ENCODE data around the gene PDE4D.

PDE4D gene

GRCh38 chr5:59758566-59758965 is 135.0 kb downstream of the PDE4D start:
- no peaks in the 10 kb centered on the region for H3K27me3 ChIP-seq (replicated peaks; ENCODE audit: control insufficient read depth, insufficient read depth, low read length)
- H3K4me3 ChIP-seq (replicated peaks; ENCODE audit: low read depth, low read length) = no peak overlapping the region
- TF ChIP-seq CTCF (IDR thresholded peaks at IDR 0.05; ENCODE audit: insufficient read depth, low read length, poor library complexity, severe bottlenecking) = no peak
- no peak for DNase-seq (ENCODE audit: extremely low read depth, insufficient read length)
- H3K36me3 ChIP-seq (ENCODE audit: control insufficient read depth, insufficient read depth, low read length) = no peaks in the 10 kb centered on the region

GRCh38 chr5:59757442-59757841 is 136.1 kb downstream of the PDE4D start:
- H3K4me3 ChIP-seq (replicated peaks; ENCODE audit: low read depth, low read length) = no peak overlapping the region
- H3K27me3 ChIP-seq (replicated peaks; ENCODE audit: control insufficient read depth, insufficient read depth, low read length) = no peaks in the 10 kb centered on the region
- H3K36me3 ChIP-seq (ENCODE audit: control insufficient read depth, insufficient read depth, low read length) = no peaks in the 10 kb centered on the region
- no peak for TF ChIP-seq CTCF (IDR thresholded peaks at IDR 0.05; ENCODE audit: insufficient read depth, low read length, poor library complexity, severe bottlenecking)
- DNase-seq (ENCODE audit: extremely low read depth, insufficient read length) = no peak

GRCh38 chr5:59756373-59757035 is 137.0 kb downstream of the PDE4D start:
- DNase-seq (ENCODE audit: extremely low read depth, insufficient read length) = no peak
- Histone ChIP-seq H3K27me3 (replicated peaks; ENCODE audit: control insufficient read depth, insufficient read depth, low read length) (no peaks in the 10 kb centered on the region), H3K36me3 (ENCODE audit: control insufficient read depth, insufficient read depth, low read length) (no peaks in the 10 kb centered on the region), H3K4me3 (replicated peaks; ENCODE audit: low read depth, low read length) (no peak overlapping the region)
- no peak for TF ChIP-seq CTCF (IDR thresholded peaks at IDR 0.05; ENCODE audit: insufficient read depth, low read length, poor library complexity, severe bottlenecking)

GRCh38 chr5:59755476-59755875 is 138.1 kb downstream of the PDE4D start:
- H3K27me3 ChIP-seq (replicated peaks; ENCODE audit: control insufficient read depth, insufficient read depth, low read length) = no peaks in the 10 kb centered on the region

GRCh38 chr5:59753599-59753998 is 139.9 kb downstream of the PDE4D start:
- no peak for DNase-seq (ENCODE audit: extremely low read depth, insufficient read length)
- no peak for TF ChIP-seq CTCF (IDR thresholded peaks at IDR 0.05; ENCODE audit: insufficient read depth, low read length, poor library complexity, severe bottlenecking)
- H3K4me3 ChIP-seq (replicated peaks; ENCODE audit: low read depth, low read length) = no peak overlapping the region

More at GRCh38 chr5:59755476-59755875, 138.1 kb downstream of the PDE4D start:
- Histone ChIP-seq H3K36me3 (ENCODE audit: control insufficient read depth, insufficient read depth, low read length) (no peaks in the 10 kb centered on the region), H3K4me3 (replicated peaks; ENCODE audit: low read depth, low read length) (no peak overlapping the region)
- no peak for TF ChIP-seq CTCF (IDR thresholded peaks at IDR 0.05; ENCODE audit: insufficient read depth, low read length, poor library complexity, severe bottlenecking)
- DNase-seq (ENCODE audit: extremely low read depth, insufficient read length) = no peak

More at GRCh38 chr5:59753599-59753998, 139.9 kb downstream of the PDE4D start:
- no peaks in the 10 kb centered on the region for H3K36me3 ChIP-seq (ENCODE audit: control insufficient read depth, insufficient read depth, low read length)
- H3K27me3 ChIP-seq (replicated peaks; ENCODE audit: control insufficient read depth, insufficient read depth, low read length) = no peaks in the 10 kb centered on the region
